ENCODE measurements around the gene LRRC49.

GRCh38 chr15:70867911-70868467 is 24.6 kb upstream of the LRRC49 start:
- TF ChIP-seq, protein P1, sequence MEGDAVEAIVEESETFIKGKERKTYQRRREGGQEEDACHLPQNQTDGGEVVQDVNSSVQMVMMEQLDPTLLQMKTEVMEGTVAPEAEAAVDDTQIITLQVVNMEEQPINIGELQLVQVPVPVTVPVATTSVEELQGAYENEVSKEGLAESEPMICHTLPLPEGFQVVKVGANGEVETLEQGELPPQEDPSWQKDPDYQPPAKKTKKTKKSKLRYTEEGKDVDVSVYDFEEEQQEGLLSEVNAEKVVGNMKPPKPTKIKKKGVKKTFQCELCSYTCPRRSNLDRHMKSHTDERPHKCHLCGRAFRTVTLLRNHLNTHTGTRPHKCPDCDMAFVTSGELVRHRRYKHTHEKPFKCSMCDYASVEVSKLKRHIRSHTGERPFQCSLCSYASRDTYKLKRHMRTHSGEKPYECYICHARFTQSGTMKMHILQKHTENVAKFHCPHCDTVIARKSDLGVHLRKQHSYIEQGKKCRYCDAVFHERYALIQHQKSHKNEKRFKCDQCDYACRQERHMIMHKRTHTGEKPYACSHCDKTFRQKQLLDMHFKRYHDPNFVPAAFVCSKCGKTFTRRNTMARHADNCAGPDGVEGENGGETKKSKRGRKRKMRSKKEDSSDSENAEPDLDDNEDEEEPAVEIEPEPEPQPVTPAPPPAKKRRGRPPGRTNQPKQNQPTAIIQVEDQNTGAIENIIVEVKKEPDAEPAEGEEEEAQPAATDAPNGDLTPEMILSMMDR (conservative IDR thresholded peaks at IDR 0.05; ENCODE audit: low read length): no peak
- no peak for TF ChIP-seq EZH2phosphoT487 (IDR thresholded peaks at IDR 0.05; ENCODE audit: borderline replicate concordance, low read depth, low read length)
